Glomerular visceral epithelial cell (primary cell): ENCODE data around the gene PINLYP.

Experiments used
- DNase-seq: peaks from one replicate; pipeline ENCODE4 v3.0.0-alpha.2; 2016; ENCODE audit errors: extremely low spot score

The PINLYP gene

DNA sequence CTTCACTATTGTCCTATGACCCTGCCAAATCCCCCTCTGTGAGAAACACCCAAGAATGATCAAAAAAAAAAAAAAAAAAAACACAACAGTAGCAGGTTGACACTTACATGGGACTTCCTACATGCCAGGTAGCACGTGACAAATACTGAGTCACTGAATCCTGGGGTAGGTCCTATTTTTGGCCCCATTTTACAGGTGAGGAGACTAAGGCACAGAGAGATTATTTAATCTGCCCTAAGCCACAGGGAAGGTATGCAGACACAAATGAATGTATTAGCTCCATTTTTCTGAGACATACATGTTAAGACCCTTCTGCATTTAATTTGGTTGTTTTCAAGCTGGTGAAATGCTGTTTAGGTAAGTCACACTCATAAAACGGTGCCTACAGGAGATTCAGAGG lies 26.9 kb upstream of the PINLYP start:
- DNase-seq = no peak

DNA sequence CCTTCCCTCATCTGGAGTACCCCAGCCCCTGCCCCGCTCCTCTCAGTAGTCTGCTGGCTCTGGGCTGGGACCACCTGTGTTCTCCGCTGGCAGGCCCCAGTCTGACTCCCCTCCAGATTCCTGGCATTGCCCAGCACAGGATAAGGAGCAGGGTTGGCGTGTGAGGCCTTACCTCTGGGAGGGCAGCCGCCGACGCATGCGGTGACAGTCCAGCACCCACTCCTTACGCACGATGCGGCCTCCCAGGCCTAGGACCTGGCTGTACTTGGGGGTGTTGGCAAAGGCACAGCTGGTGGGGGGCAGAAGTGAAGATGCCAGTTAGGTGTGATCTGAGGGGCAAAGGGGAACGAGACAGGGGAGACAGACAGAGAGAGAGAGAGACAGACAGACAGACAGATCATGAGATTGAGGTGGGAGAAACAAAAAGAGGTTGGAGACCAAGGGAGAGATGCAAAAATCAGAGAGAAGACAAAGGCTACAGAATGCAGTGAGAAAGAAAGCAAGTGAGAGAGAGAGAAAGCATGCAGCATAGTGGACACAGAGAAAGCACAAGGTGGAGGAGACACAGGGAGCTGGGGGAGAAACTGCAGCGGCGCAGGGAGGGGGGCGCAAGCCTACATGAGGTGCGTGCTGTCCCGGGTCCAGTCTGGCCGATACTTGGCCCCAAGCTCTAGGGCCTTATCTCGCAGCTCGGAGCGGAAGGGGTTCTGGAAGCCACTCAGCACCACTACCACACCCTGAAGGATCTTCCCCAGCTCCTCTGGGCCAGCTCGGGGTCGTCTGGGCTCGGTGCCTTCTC lies 24.0 kb upstream of the PINLYP start:
- no peak for DNase-seq

- no peak for DNase-seq
These were observed 23.5 kb upstream of the PINLYP start for GRCh38 chr19:43552198-43552450.

DNA sequence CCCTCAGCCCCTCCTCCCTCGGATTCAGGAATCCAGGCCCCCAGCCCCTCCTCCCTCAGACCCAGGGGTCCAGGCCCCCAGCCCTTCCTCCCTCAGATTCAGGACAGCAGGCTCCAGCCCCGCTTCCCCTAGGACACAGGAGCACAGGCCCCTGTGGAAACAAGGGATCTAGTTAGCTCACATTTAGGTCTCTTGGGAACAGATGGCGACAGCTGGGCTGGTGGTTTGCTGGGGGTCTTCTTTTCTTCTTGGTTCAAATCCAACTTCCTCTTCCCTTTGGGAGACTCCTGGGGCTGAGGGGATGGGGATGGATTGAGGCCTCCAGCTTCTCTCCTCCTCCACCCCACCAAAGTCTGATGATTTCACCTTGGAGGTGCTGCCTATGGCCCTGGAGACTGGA lies 23.0 kb upstream of the PINLYP start:
- no peak for DNase-seq

DNA sequence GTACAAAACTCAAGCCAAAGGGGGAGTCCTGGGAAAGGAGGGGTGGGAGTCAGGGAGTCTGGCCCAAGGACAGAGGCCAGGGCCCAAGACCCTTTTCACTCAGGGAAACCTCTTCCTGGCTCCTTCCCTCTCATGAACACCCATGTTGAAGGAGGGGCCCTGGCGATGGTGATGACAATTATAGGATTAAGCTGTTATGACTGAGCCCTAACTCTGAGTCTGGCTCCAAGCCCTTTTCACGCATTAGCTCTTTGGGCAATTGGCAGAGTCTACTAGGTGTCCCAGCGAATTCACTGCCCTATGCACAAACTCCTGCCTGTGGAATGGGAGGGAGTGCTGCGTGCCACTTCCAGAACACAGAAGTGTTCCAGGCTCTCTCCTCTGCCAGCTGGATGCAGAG lies 21.9 kb upstream of the PINLYP start:
- DNase-seq = no peak

DNA sequence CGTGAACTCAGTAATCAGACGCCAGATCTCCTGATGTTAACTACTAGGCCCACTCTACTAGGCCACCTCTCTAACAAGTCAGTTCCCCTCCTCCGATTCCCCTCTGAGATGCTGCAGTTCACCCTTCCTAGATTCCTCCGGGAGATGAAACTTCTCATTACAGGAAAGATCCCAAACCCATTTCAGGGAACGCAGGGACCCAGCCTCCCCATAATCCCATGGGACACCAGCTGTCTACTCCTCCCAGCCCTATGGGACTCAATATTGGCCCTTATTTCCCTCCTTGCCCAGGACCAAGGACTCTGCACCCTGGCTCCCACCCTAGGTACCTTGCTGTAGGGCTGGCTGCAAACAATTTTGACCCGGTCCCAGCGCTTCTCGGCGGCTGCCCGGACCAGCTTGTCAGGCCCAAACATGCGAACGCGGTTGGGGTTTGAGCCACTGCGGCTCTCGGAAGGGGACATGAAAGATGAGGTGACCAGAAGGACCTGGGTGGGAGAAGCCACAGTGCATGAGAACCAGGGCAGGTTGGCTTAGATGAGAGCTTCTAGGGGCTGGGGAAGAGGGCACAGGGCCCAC lies 21.2 kb upstream of the PINLYP start:
- DNase-seq = no peak

- peak; percentile 66 for DNase-seq
These were observed 20.3 kb upstream of the PINLYP start for GRCh38 chr19:43555185-43555770.

- DNase-seq = peak; percentile 40
These were observed 14.9 kb upstream of the PINLYP start for GRCh38 chr19:43560687-43561086.

- DNase-seq = no peak
These were observed 14.2 kb upstream of the PINLYP start for GRCh38 chr19:43561139-43561970.

GRCh38 chr19:43562226-43562697 lies 13.3 kb upstream of the PINLYP start:
- DNase-seq = no peak

- DNase-seq = peak; percentile 98
These were observed 12.8 kb upstream of the PINLYP start for GRCh38 chr19:43562698-43563241.

DNA sequence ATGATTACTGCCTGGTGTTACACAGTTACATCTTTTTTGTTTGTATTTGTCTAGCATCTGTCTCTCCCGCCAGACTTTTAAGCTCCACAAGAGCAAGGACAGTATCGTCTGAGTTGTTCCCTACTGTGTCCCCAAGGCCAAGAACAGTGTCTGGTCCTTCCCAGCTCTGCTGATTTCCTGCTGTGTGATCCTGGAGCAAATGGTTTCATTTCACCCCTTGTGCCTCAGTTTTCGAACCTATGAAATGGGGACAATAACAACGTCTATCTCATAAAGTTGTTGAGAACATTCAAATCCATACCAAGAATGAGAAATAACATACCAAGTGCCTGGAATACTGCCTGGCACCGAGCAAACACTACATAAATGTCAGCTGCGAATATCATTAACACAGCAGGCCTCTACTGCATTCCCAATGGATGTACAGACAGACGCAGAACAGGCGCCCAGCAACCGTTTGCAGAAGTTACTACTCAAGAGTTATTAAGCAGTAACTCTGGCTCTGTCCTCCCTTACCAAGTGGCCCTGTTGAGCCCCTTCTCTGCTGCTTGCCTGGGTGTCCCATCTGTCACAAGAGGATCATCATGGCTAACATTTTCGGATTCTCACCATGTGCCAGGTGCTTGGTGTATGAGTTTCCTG lies 11.7 kb upstream of the PINLYP start:
- DNase-seq = no peak

DNA sequence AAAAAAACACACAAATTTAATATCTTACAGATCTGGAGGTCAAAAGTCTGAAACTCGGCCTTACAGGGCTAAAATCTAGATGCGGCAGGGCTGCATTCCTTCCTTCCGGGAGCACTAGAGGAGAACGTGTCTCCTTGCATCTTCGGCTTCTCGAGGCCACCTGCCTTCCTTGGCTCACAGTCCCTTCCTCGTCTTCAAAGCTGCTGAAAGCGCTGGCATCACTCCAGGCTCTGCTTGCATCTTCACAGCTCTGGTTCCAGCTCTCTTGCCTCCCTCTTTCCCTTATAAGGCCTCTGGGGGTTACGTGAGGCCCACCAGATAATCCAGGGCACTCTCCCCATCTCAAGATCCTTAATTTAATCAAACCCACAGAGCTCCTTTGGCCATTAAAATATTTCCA lies 10.8 kb upstream of the PINLYP start:
- DNase-seq = no peak

- no peak for DNase-seq
These were observed 5.9 kb upstream of the PINLYP start for GRCh38 chr19:43569657-43570056.

DNA sequence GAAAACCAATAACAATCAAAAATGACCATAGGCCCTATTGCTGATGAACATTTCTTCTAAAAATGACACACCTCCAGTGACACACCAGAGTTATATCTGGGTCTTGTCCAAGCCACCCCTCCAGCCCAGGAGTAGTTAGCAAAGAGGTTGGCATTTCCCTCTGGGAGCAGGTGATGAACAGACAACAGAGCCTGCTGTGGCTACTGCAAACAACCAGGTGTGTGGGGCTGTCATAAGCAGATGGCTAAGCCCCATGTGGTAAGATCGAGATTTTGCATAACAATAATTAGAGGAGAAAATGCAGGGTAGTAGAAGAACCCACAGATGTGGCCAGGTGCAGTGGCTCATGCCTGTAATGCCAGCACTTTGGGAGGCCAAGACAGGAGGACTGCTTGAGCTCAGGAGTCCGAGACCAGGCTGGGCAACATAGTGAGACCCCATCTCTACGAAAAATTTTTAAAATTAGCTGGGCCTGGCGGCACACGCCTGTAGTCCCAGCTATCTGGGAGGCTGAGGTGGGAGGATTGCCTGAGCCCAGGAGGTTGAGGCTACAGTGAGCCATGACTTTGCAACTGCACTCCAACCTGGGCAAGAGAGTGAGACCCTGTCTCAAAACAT lies 5.3 kb upstream of the PINLYP start:
- DNase-seq = peak; percentile 31

GRCh38 chr19:43572171-43572588 lies 3.4 kb upstream of the PINLYP start:
- DNase-seq = no peak

DNA sequence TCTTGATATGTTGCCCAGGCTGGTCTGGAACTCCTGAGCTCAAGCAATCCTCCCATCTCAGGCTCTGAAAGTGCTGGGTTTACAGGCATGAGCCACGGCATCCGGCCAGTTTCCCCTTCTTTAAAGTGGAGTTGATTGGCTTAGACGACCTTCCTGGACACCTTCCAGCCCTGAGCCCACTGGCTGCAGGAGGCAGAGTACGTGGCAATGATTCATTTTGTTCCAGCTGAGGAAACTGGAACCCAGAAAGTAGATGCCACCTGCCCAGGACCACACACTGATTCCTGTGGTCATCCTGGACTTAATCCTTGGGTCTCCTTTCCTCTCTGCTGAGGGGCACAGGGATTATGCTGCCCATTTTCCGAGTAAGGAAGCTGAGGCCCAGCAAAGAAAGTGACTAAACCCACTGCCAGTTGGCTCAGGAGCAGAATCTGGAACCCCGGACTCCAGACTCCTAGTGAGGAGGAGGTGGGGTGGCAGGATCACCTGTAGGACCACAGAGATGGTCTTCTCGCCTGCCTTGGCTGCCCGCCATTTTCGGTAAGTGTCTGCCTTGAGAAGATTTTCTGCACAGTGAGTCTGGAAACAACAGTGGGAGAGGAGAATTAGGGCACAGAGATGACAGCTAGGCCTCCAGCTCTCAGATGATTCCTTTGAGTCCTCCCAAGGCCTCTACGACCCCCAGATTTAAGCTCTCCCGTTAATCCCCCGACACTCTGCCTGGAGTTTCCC lies 1.0 kb upstream of the PINLYP start:
- peak; percentile 95 for DNase-seq

GRCh38 chr19:43575955-43576878 lies 616 bp downstream of the PINLYP start:
- DNase-seq = no peak

- no peak for DNase-seq
These were observed 3.2 kb downstream of the PINLYP start for GRCh38 chr19:43578787-43579186.
